OCI-LY3 (cell line): ENCODE measurements around the gene SORCS1.

ENCODE experiments used
- H2AFZ ChIP-seq: fragments of 200-600, 300-600 bp; shearing (Covaris generic); 2 replicates; pipeline ENCODE4 v1.6.0; 2014; ENCODE audit warnings: antibody characterized with exemption, low read depth, low read length
- H3K27ac ChIP-seq: fragments of 200-600, 300-600 bp; sonication (generic); 2 replicates; pipeline ENCODE4 v1.5.1; 2014; ENCODE audit warnings: mild to moderate bottlenecking, low read length, moderate library complexity, mixed read lengths
- H3K27me3 ChIP-seq: fragments of 200-600, 300-600 bp; sonication (generic); 2 replicates; pipeline ENCODE4 v1.6.1; 2014; ENCODE audit warnings: low read depth, low read length, mixed read lengths
- H3K36me3 ChIP-seq: fragments of 200-600, 300-600 bp; sonication (generic); replicated peaks from 2 replicates; pipeline ENCODE3; 2014; ENCODE audit warnings: low read depth, low read length, mixed read lengths
- H3K4me1 ChIP-seq: fragments of 300-600, 200-600 bp; sonication (generic); 2 replicates; pipeline ENCODE4 v1.6.1; 2014; ENCODE audit warnings: low read length, mixed read lengths
- H3K4me2 ChIP-seq: fragments of 200-600, 300-600 bp; sonication (generic); 2 replicates; pipeline ENCODE4 v1.6.1; 2014; ENCODE audit warnings: low read length, mixed read lengths
- H3K4me3 ChIP-seq: fragments of 300-600, 200-600 bp; sonication (generic); 2 replicates; pipeline ENCODE4 v1.5.1; 2014; ENCODE audit warnings: antibody characterized with exemption, mild to moderate bottlenecking, low read length, moderate library complexity
- H3K79me2 ChIP-seq: fragments of 300-600, 200-600 bp; shearing (Covaris generic); 2 replicates; pipeline ENCODE4 v1.6.1; 2014; ENCODE audit warnings: mild to moderate bottlenecking, low read length, mixed read lengths
- H3K9ac ChIP-seq: fragments of 300-600, 200-600 bp; shearing (Covaris generic); 2 replicates; pipeline ENCODE4 v1.6.0; 2014; ENCODE audit warnings: mild to moderate bottlenecking, low read length, moderate library complexity
- H3K9me3 ChIP-seq: fragments of 200-600, 300-600 bp; shearing (Covaris generic); 2 replicates; pipeline ENCODE4 v1.6.1; 2014; ENCODE audit warnings: low read length, mixed read lengths; ENCODE audit not compliant: insufficient read depth
- H4K20me1 ChIP-seq: fragments of 200-600, 300-600 bp; sonication (generic); 2 replicates; pipeline ENCODE4 v1.6.1; 2016; ENCODE audit warnings: low read length, mixed read lengths; ENCODE audit not compliant: insufficient read depth
- EZH2phosphoT487 ChIP-seq: fragments of 200-600 bp; shearing (Covaris generic); IDR thresholded peaks from 2 replicates; pipeline ENCODE4 v1.6.1; 2018; ENCODE audit warnings: antibody characterized with exemption, mixed run types, low read depth
- TF ChIP-seq, protein P1 (sequence below): fragments of 200-600, 300-600 bp; sonication (generic); IDR thresholded peaks from 2 replicates; pipeline ENCODE4 v1.5.1; 2014; ENCODE audit warnings: antibody characterized with exemption, low read length, low read depth

Gene SORCS1

DNA sequence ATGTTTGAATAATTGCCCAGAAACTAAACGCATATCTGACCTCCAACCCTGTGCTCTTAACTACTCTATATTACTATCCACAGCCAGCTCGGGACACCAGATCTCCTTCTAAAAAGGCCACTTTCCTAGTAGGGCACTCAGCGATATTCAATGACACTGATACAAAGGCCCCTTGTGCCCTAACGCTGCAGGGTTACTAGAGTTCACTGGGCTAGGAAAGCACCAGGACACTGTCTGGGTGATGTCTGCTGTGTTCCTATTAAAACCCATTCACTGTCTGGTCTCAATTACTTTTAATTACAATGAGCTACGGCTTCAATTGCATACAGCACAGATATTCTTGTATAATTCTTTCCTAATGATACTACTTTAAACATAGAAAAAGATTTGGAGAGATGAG is 91.7 kb downstream of the SORCS1 start:
- Histone ChIP-seq H3K9ac (no peak overlapping the region), H3K27ac (no peak overlapping the region), H3K4me2 (no peak overlapping the region), H3K4me1 (no peaks in the 10 kb centered on the region), H3K79me2 (no peaks in the 10 kb centered on the region), H3K27me3 (no peaks in the 10 kb centered on the region), H3K4me3 (no peak overlapping the region), H2AFZ (no peak overlapping the region), H4K20me1 (no peaks in the 10 kb centered on the region), H3K9me3 (no peaks in the 10 kb centered on the region), H3K36me3 (no peaks in the 10 kb centered on the region)
- no peak for TF ChIP-seq EZH2phosphoT487
- TF ChIP-seq, protein P1, sequence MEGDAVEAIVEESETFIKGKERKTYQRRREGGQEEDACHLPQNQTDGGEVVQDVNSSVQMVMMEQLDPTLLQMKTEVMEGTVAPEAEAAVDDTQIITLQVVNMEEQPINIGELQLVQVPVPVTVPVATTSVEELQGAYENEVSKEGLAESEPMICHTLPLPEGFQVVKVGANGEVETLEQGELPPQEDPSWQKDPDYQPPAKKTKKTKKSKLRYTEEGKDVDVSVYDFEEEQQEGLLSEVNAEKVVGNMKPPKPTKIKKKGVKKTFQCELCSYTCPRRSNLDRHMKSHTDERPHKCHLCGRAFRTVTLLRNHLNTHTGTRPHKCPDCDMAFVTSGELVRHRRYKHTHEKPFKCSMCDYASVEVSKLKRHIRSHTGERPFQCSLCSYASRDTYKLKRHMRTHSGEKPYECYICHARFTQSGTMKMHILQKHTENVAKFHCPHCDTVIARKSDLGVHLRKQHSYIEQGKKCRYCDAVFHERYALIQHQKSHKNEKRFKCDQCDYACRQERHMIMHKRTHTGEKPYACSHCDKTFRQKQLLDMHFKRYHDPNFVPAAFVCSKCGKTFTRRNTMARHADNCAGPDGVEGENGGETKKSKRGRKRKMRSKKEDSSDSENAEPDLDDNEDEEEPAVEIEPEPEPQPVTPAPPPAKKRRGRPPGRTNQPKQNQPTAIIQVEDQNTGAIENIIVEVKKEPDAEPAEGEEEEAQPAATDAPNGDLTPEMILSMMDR, result no peak

DNA sequence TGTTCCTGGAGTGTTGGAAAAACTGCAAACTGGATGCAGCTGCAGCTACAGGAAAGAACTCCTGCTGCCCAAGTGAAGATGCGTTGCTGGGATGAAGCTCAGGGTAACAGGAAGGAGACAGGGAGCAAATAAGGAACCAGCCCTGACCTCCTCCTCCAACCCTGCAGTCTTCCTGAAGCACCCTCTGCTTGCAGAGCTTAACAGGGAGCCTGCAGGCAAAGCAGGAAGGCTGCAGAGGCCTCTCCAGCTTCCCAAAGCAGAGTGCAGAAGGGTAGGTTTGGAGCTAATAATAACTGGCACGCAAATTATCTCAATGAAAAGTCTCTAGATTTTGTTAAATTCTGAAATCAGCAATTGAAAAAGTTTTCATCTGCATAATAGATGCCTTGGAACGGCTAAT is 92.5 kb downstream of the SORCS1 start:
- TF ChIP-seq, protein P1, result no peak
- no peak for TF ChIP-seq EZH2phosphoT487
- Histone ChIP-seq H3K4me2 (no peak overlapping the region), H3K4me3 (no peak overlapping the region)

DNA sequence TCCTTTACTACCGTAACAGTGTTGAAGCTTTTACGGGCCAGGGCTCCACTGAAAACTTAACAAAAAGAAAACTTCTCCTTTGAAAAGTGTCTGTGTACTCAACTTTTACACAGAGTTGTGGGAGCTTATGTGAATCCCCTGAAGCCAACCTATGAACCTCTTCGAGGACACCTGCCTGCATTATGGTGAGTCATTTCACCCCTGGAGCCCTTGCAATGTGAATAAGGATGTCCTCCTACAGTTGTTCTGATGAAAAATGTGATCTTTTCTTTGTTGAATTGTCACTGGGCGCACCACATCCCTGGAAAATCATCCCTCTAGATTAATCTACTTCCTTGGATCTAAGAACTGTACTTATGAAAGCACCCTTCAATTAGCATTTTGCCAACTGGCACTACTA is 93.2 kb downstream of the SORCS1 start:
- Histone ChIP-seq H3K9me3 (no peaks in the 10 kb centered on the region), H3K9ac (no peak overlapping the region), H3K4me3 (no peak overlapping the region), H3K79me2 (no peaks in the 10 kb centered on the region), H3K36me3 (no peaks in the 10 kb centered on the region), H3K27ac (no peak overlapping the region), H4K20me1 (no peaks in the 10 kb centered on the region), H3K4me2 (no peak overlapping the region), H3K27me3 (no peaks in the 10 kb centered on the region), H2AFZ (no peak overlapping the region), H3K4me1 (no peaks in the 10 kb centered on the region)
- TF ChIP-seq, protein P1, result no peak
- TF ChIP-seq EZH2phosphoT487, result no peak

More for the DNA sequence above, 92.5 kb downstream of the SORCS1 start:
- Histone ChIP-seq H3K79me2 (no peaks in the 10 kb centered on the region), H3K36me3 (no peaks in the 10 kb centered on the region), H2AFZ (no peak overlapping the region), H3K9ac (no peak overlapping the region), H3K9me3 (no peaks in the 10 kb centered on the region), H4K20me1 (no peaks in the 10 kb centered on the region), H3K27me3 (no peaks in the 10 kb centered on the region), H3K4me1 (no peaks in the 10 kb centered on the region), H3K27ac (no peak overlapping the region)

DNA sequence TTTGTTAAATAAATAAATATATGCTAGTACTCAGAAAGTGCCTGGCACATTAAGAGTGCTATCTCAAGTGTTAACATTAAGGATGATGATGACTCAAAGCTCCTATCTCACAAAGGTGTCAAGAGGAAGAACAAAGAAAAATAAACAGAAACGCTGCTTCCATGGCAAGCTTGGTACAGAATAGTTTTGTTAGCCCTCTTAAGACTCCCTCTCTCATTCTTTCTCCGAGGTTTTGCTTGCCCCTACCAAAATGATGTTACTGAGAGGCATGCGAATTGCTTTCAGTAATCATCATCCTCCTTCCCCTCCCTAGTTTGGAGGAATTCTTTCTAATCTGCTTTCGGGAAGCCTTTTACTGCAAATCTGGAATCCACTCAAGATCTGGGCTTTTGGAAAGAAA is 96.7 kb downstream of the SORCS1 start:
- Histone ChIP-seq H3K27ac (no peak overlapping the region), H3K9me3 (no peaks in the 10 kb centered on the region), H3K4me2 (no peak overlapping the region), H3K27me3 (no peaks in the 10 kb centered on the region), H3K9ac (no peak overlapping the region), H3K79me2 (no peaks in the 10 kb centered on the region), H3K4me1 (no peaks in the 10 kb centered on the region), H2AFZ (no peak overlapping the region), H4K20me1 (no peaks in the 10 kb centered on the region), H3K4me3 (no peak overlapping the region), H3K36me3 (no peaks in the 10 kb centered on the region)
- TF ChIP-seq EZH2phosphoT487, result no peak
- TF ChIP-seq, protein P1, result no peak
